Naive B cell (primary cell): ENCODE data around the gene NUP205. TPM values are rescaled to one million over a fixed set of nuclear protein-coding genes. Genes with fewer than 3 reads are reported as not detected.

ENCODE experiments used
- ATAC-seq, 2 donors: fragments of 150-1000 bp; cut with Tn5 transposase; 2 replicates each; pipeline ENCODE4 v1.10.0; 2021; ENCODE audit warnings: low read depth in 2 of 2, mild to moderate bottlenecking in 2 of 2, moderate library complexity in 2 of 2
- DNase-seq: peaks from one replicate; pipeline ENCODE4 v3.0.0; 2022
- H3K27ac Mint-ChIP-seq, 6 donors: one replicate each; pipeline ENCODE4 v1.8.0; 2020 to 2022; ENCODE audit warnings: mild to moderate bottlenecking in 6 of 6, mixed read lengths in 6 of 6, moderate library complexity in 5 of 6, inconsistent platforms in 2 of 6
- H3K27me3 Mint-ChIP-seq, 3 donors: one replicate each; pipeline ENCODE4 v1.8.0; 2021 to 2022; ENCODE audit warnings: mixed read lengths in 3 of 3, mild to moderate bottlenecking in 1 of 3
- H3K36me3 Mint-ChIP-seq, 2 donors: one replicate each; pipeline ENCODE4 v1.8.0; 2020 to 2022; ENCODE audit warnings: mixed read lengths in 2 of 2, inconsistent platforms in 1 of 2, mild to moderate bottlenecking in 1 of 2
- H3K4me1 Mint-ChIP-seq, 3 donors: one replicate each; pipeline ENCODE4 v1.8.0; 2020 to 2022; ENCODE audit warnings: mixed read lengths in 3 of 3, inconsistent platforms in 1 of 3, mild to moderate bottlenecking in 1 of 3, moderate library complexity in 1 of 3
- H3K4me3 Mint-ChIP-seq, 8 donors: one replicate each; pipeline ENCODE4 v1.8.0; 2020 to 2022; ENCODE audit warnings: mild to moderate bottlenecking in 8 of 8, mixed read lengths in 8 of 8, moderate library complexity in 8 of 8, inconsistent platforms in 2 of 8
- H3K9me3 Mint-ChIP-seq, 7 donors: one replicate each; pipeline ENCODE4 v1.8.0; 2020 to 2022; ENCODE audit warnings: mixed read lengths in 7 of 7, mild to moderate bottlenecking in 5 of 7, inconsistent platforms in 2 of 7, moderate library complexity in 1 of 7
- polyA plus RNA-seq, 6 donors: library from polyadenylated mRNA; unstranded; fragments of 300-500 nt; fragmentation: Illumina TruSeq; gene quantifications; one replicate each; pipeline ENCODE4 v1.2.3, GENCODE V29; 2021; ENCODE audit warnings: low read depth in 6 of 6

NUP205 gene
- polyA plus RNA-seq, 6 donors from 2014 or later = 8.8 to 22.0 (median 18.2) TPM

DNA sequence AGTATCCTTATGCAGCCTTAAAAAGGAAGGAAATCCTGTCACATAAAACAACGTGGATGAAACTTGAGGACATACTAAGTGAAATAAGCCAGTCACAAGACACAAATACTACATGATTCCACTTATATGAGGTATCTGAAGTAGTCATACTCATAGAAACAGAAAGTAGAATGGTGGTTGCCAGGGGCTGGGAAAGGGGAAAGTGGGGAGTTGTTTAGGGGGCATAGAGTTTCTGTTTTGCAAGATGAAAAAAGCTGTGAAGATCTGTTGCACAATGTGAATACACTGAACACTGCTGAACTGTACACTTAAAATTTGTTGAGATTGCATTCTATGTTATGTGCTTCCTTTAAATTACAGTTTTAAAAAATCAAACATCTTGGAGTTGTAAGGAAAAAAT, 2.9 kb downstream of the NUP205 start:
- DNase-seq (no peak), ATAC-seq (no peak)
- H3K9me3 Mint-ChIP-seq = no peaks in the 10 kb centered on the region
- peak overlapping the region in 3 of 6 donors; percentile 32 to 60 (median 53) for H3K27ac Mint-ChIP-seq
- H3K27me3 Mint-ChIP-seq = no peaks in the 10 kb centered on the region
- peaks cover 0 to 4% of the 10 kb centered on the region in 2 donors for H3K36me3 Mint-ChIP-seq
- H3K4me3 Mint-ChIP-seq = peak overlapping the region in 1 of 8 donors; percentile 19
- H3K4me1 Mint-ChIP-seq = peaks cover 15 to 28% (median 18%) of the 10 kb centered on the region in 3 donors

DNA sequence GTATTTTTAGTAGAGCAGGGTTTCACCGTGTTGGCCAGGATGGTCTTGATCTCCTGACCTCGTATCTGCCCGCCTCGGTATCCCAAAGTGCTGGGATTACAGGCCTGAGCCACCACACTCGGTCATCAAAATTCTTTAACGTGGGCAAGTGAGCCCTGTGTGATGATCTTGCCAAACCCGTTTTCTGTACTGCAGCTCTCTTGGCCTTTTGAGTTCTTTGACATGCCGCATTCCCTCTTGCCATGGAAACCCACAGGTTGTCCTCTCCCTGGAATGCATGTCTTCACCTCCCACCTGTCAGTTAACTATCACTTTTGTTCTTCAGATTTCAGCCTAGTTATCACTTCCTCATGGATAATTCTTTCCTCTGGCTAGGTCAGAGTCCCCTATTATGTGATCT, 5.0 kb downstream of the NUP205 start:
- H3K27ac Mint-ChIP-seq = no peak overlapping the region
- H3K4me1 Mint-ChIP-seq = peaks cover 18 to 32% (median 24%) of the 10 kb centered on the region in 3 donors
- DNase-seq (no peak), ATAC-seq (no peak)
- no peaks in the 10 kb centered on the region for H3K27me3 Mint-ChIP-seq
- H3K4me3 Mint-ChIP-seq = no peak overlapping the region
- H3K36me3 Mint-ChIP-seq = peaks cover 0 to 4% of the 10 kb centered on the region in 2 donors
- no peaks in the 10 kb centered on the region for H3K9me3 Mint-ChIP-seq

DNA sequence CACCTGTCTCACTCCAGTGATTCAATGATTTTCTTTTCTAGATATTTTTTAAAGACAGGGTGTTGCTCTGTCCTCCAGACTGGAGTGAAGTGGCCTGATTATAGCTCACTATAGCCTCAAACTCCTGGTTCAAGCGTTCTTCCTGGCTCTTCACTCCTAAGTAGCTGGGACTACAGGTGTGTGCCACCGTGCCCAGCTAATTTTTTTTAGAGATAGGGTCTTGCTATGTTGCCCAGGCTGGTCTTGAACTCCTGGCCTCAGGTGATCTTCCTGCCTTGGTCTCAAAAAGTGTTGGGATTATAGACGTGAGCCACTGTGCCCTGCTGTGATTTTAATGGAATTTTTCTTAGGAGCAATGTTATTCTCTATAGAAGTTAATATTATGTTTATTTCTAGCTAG, 14.1 kb downstream of the NUP205 start:
- peaks cover 18 to 19% (median 19%) of the 10 kb centered on the region in 3 donors for H3K4me1 Mint-ChIP-seq
- no peak for ATAC-seq
- peaks cover 0 to 7% (median 4%) of the 10 kb centered on the region in 7 donors for H3K9me3 Mint-ChIP-seq
- H3K27ac Mint-ChIP-seq = peak overlapping the region in 1 of 6 donors; percentile 25
- peaks cover 24 to 25% of the 10 kb centered on the region in 2 donors for H3K36me3 Mint-ChIP-seq
- no peaks in the 10 kb centered on the region for H3K27me3 Mint-ChIP-seq
- DNase-seq = no peak
- no peak overlapping the region for H3K4me3 Mint-ChIP-seq

DNA sequence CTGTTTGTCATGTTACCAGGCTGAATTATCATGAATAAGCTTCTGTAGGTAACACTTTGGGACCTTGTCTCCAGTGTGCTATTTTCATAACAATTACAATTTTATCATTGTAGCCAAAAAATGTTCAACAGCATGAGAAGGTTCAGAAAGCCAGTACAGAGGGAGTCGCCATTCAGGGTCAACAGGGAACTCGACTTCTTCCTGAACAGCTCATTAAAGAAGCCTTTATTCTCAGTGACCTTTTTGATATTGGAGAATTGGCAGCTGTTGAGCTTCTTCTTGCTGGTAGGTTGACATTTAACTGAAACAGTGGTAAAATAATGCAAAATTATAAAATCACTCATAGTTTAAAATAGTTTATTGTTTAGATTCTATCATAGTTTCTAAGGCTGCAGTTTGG, 15.8 kb downstream of the NUP205 start:
- DNase-seq (no peak), ATAC-seq (no peak)
- Mint-ChIP-seq H3K27ac (no peak overlapping the region), H3K9me3 (peaks cover 0 to 7% (median 4%) of the 10 kb centered on the region in 7 donors), H3K4me3 (no peak overlapping the region), H3K4me1 (peaks cover 16 to 18% (median 17%) of the 10 kb centered on the region in 3 donors), H3K36me3 (peaks cover 25 to 26% of the 10 kb centered on the region in 2 donors), H3K27me3 (no peaks in the 10 kb centered on the region)

DNA sequence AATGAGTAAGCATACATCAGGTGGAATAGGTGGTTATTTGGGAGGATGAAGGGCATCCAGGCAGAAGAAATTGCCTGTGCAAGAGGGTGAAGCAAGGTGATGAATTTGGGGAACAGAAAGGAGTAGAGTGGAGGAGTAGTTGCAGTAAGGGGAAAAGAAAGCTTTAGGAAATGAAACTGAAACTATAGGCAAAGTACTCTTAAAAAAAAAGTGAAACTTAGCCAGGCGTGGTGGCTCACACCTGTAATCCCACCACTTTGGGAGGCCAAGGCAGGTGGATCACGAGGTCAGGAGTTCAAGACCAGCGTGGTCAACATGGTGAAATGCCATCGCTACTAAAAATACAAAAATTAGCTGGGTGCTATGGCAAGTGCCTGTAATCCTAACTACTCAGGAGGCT, 17.6 kb downstream of the NUP205 start:
- H3K27me3 Mint-ChIP-seq = no peaks in the 10 kb centered on the region
- H3K36me3 Mint-ChIP-seq = peaks cover 25 to 29% of the 10 kb centered on the region in 2 donors
- peak overlapping the region in 1 of 8 donors; percentile 39 for H3K4me3 Mint-ChIP-seq
- H3K4me1 Mint-ChIP-seq = peaks cover 10 to 15% (median 12%) of the 10 kb centered on the region in 3 donors
- DNase-seq (peak; percentile 9), ATAC-seq (peak; percentile 59 to 61)
- H3K27ac Mint-ChIP-seq = peak overlapping the region; percentile 2 to 98 (median 76)
- peaks cover 0 to 7% (median 4%) of the 10 kb centered on the region in 7 donors for H3K9me3 Mint-ChIP-seq

DNA sequence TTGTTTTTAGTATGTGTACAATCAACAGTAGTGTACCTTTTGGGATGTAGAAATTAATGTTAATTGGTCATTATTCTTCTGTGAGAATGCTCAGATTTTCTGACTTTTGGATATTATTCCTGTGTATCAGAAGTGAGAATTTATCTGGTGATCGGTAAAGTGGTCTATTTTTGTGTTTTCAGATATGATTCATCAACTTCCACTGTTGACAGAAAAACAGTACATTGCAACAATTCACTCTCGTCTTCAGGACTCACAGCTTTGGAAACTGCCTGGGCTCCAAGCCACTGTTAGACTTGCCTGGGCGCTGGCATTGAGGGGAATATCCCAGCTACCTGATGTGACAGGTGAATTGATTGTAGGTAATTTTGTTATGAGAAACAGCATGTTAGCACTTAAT, 20.9 kb downstream of the NUP205 start:
- H3K27me3 Mint-ChIP-seq = no peaks in the 10 kb centered on the region
- DNase-seq (no peak), ATAC-seq (no peak)
- no peak overlapping the region for H3K4me3 Mint-ChIP-seq
- no peak overlapping the region for H3K27ac Mint-ChIP-seq
- H3K36me3 Mint-ChIP-seq = peaks cover 25 to 27% of the 10 kb centered on the region in 2 donors
- peaks cover 0 to 7% (median 4%) of the 10 kb centered on the region in 7 donors for H3K9me3 Mint-ChIP-seq
- H3K4me1 Mint-ChIP-seq = peaks cover 10 to 15% (median 12%) of the 10 kb centered on the region in 3 donors

DNA sequence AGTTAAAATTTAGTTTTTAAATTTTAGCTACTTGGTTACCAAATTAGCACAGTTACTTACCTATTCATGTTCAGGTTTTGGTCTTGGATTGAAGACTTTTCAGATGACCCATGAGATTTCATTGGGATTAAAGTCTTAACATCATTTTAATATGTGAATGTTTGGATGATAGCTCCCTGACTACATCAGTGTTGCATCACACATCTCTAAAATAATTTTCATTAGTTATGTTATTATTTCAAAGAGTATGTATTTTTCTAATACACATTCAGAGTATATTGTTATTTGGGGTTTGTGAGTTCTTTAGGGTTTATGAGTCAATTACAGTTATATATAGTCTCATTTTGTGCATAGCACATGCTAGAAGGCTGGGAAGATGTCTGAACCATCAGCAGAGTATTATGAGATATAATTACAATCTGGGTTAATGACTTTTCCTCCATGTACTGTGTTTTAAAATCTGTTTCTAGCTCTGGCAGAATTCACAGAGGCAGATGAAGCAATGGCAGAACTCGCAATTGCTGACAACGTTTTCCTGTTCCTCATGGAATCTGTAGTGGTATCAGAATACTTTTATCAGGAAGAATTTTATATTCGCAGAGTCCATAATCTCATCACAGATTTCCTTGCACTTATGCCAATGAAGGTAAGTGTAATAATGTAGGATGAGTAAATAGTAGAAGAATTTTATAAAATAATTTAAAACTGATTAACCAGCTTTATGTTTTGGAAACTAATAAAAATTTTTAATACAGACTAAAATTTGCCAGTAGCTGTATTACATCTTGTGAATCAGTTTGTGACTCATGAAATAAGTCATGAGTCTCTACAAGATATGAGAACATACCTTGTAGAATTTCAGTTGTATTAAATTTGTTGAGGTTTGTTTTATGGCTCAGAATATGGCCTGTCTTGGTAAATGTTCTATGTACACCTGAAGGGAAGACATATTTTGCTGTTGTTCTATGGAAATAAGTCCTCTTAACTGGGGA, 26.9 kb downstream of the NUP205 start:
- peaks cover 21 to 31% of the 10 kb centered on the region in 2 donors for H3K36me3 Mint-ChIP-seq
- no peaks in the 10 kb centered on the region for H3K4me1 Mint-ChIP-seq
- H3K9me3 Mint-ChIP-seq = no peaks in the 10 kb centered on the region
- no peaks in the 10 kb centered on the region for H3K27me3 Mint-ChIP-seq
- H3K4me3 Mint-ChIP-seq = no peak overlapping the region
- ATAC-seq (no peak), DNase-seq (no peak)
- peak overlapping the region in 1 of 6 donors; percentile 37 for H3K27ac Mint-ChIP-seq

DNA sequence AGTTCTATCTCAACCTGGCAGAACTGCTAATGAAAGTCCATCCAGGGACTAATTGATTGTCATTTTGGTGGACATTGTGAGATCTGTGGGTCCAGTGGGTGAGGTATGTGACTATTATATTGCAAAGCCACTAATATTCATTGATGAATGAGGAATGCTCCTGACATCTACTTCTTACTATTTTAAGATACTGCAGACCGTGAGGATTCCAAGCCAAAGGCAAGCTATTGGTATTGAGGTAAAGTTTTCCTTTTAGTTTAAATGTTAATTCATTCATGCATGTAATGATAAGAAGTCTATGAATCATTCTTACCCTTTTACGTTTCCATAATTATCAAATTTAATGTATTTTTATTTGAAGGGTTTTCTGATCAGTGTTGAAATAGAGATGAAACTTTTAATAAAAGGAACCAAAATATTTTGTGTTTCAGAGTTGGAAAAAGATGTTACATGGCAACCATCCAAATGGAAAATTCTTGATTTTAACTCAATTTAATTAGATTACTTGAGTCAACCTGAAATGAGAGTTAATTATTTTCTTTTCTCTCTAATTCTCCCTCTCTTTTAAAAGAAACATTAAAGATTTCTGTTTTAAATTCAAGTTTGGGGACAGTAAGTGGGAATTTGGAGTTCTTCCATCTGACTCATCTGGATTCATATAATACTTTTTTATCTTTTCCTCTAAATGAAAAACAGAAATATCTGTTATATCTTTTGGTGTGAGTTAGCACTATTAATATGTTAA, 39.6 kb downstream of the NUP205 start:
- Mint-ChIP-seq H3K4me1 (no peaks in the 10 kb centered on the region), H3K4me3 (no peak overlapping the region), H3K27ac (no peak overlapping the region), H3K27me3 (no peaks in the 10 kb centered on the region), H3K36me3 (peaks cover 0 to 22% of the 10 kb centered on the region in 2 donors), H3K9me3 (no peaks in the 10 kb centered on the region)
- ATAC-seq = no peak
- no peak for DNase-seq

DNA sequence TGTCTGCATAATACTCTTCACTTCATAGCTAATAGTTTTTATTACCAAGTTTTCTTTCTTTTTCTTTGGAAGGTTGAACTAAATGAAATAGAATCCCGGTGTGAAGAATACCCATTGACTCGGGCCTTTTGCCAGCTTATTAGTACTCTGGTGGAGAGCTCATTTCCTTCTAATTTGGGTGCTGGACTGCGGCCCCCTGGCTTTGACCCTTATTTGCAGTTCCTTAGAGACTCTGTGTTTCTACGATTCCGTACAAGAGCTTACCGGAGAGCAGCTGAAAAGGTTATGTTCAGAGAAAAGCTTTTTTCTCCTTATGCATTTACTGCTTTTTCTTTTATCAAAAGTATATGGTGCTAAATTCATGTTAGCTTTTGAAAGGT, 40.2 kb downstream of the NUP205 start:
- Mint-ChIP-seq H3K27ac (no peak overlapping the region), H3K9me3 (no peaks in the 10 kb centered on the region), H3K27me3 (no peaks in the 10 kb centered on the region), H3K36me3 (peaks cover 0 to 21% of the 10 kb centered on the region in 2 donors), H3K4me1 (no peaks in the 10 kb centered on the region), H3K4me3 (no peak overlapping the region)
- no peak for ATAC-seq
- DNase-seq = no peak

DNA sequence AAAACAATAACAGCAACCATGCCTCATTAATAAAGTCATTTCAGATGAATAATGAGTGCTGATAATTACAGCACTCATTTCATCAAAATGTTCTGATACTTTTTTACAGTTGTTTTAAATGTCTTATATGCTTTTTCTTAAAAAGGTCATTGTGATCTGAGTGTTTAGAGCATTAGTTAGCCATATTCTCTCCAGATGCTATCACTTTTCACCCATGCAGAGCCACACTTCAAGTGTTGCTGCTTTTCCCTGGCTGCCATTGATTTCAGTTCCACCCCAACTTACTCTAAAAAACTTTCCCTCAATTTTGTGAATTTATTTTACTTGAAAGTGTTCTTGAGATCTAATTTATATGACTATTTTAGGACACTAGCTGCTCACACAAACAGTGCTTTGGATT, 41.8 kb downstream of the NUP205 start:
- peaks cover 2 to 24% of the 10 kb centered on the region in 2 donors for H3K36me3 Mint-ChIP-seq
- H3K4me3 Mint-ChIP-seq = no peak overlapping the region
- H3K27me3 Mint-ChIP-seq = no peaks in the 10 kb centered on the region
- H3K4me1 Mint-ChIP-seq = no peaks in the 10 kb centered on the region
- ATAC-seq (no peak), DNase-seq (no peak)
- no peak overlapping the region for H3K27ac Mint-ChIP-seq
- H3K9me3 Mint-ChIP-seq = no peaks in the 10 kb centered on the region

DNA sequence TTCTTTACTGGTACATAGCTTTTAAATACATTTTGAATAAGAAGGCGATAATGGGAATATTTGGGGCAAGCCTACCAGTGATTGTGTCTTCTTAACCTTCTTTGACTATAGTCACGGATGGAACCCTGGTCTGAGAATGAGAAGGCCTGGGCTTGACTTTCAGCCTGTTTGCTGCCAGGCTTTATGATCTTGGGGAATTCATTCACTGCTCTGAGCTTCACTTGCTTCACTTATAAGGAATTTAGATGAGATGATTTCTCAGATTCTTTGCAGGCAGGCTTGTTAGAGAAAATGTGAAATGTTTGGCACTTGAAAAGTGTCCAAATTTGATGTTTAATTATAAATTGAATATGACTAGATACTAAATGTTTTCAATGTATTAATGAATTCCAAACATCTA, 42.5 kb downstream of the NUP205 start:
- no peaks in the 10 kb centered on the region for H3K4me1 Mint-ChIP-seq

DNA sequence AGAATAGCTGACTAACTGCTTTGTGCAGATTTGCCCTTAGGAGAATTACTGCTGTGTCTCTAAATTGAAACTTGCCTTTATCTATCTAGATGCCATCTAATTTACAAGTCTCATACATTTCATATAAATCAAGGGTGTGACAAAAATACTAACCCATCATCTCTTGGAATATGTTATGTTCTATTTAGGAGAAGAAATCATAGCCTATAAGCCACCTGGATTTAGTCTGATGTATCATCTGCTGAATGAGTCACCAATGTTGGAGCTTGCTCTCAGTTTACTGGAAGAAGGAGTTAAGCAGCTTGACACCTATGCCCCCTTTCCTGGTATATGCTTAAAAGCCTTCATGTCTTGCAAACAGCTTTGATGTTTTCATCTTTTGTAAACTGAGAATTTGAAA, 43.5 kb downstream of the NUP205 start:
- H3K27ac Mint-ChIP-seq = no peak overlapping the region
- DNase-seq (no peak), ATAC-seq (no peak)
- H3K4me3 Mint-ChIP-seq = no peak overlapping the region
- no peaks in the 10 kb centered on the region for H3K4me1 Mint-ChIP-seq
- H3K27me3 Mint-ChIP-seq = no peaks in the 10 kb centered on the region
- H3K9me3 Mint-ChIP-seq = no peaks in the 10 kb centered on the region
- H3K36me3 Mint-ChIP-seq = peaks cover 8 to 20% of the 10 kb centered on the region in 2 donors

More for the DNA sequence above, 42.5 kb downstream of the NUP205 start:
- Mint-ChIP-seq H3K27me3 (no peaks in the 10 kb centered on the region), H3K27ac (no peak overlapping the region), H3K4me3 (no peak overlapping the region), H3K36me3 (peaks cover 8 to 25% of the 10 kb centered on the region in 2 donors), H3K9me3 (no peaks in the 10 kb centered on the region)
- DNase-seq = no peak
- no peak for ATAC-seq

DNA sequence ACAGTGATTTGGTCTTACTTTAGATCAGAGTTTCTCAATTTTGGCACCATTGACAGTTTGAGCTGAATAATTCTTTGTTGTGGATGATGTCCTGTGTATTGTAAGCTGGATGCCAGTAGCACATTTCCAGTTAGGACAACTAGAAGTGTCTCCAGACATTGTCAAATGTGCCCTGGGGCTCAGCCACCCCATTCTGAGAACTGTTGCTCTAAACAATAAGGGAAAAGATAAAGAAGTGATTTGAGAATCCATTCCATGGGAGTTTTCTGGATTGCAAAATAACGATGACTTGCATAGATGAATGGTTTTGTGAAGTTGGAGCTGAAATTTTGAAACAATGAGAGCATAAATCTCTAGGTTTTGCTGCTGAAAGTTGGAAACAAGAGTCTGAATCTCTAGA, 44.6 kb downstream of the NUP205 start:
- peaks cover 8 to 20% of the 10 kb centered on the region in 2 donors for H3K36me3 Mint-ChIP-seq
- no peak overlapping the region for H3K4me3 Mint-ChIP-seq
- ATAC-seq (no peak), DNase-seq (no peak)
- no peaks in the 10 kb centered on the region for H3K4me1 Mint-ChIP-seq
- no peaks in the 10 kb centered on the region for H3K27me3 Mint-ChIP-seq
- no peak overlapping the region for H3K27ac Mint-ChIP-seq
- H3K9me3 Mint-ChIP-seq = no peaks in the 10 kb centered on the region
